ENCODE measurements around the gene EFR3B.
"Not testable (repeated sequence)": the region's sequence is repeated elsewhere in the genome, so short reads cannot be mapped to it uniquely, and the experiment has no call there.

Gene EFR3B

DNA sequence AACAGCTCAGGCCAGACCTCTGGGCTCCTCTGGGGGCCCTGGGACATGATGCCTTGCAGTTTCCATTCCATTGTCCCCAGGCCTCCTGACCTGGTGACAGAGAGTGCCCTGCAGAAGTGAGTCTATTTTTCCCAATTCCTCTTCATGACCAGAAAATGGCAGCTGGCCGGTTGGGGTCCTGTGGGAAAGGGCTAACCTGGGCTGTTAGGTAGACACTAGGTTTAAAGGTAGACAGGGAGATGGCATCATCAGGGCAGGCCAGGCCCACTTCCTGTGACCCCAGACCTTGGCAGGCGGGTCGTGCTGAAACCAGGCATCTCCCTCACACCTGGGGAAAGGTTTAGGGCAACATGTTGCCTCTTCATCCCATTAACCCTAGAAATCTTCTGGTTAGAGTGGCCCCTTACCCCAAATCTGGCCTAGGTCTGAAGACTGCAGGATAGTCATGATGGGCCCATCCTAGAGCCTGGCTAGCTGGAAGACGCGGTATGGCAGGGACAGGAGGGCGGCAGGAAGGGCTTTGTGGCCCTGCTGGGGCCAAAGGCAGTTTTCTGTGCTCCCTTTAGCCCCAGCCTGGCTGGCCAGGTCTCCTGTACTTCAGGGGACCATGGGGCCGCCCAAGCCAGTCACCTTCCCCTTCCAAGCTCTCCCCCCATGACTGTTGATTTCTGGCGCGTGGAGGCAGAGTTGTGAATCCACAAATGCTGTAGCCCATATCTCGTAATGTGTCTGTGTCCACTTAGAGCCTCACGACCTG is 116.4 kb downstream of the EFR3B start:
- no peak for DNase-seq

DNA sequence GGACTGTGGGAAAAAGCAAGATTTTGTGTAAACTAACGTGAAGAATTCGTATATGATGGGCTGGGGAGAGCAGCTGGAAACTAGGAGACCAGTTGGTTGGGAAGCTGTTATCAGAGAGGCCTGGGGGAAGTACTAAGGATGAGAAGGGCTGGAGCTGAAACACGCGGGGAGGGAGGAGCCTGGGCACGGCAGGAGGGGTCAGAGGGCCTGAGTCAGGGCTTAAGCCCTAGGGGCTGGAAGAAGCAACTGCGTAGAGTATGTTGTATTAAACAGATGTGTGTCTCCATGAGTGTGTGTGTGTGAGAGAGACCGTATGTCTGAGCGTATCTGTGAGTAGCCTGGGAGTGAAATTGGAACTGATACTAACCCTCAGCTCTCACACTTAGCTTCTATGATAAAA is 118.1 kb downstream of the EFR3B start:
- DNase-seq: peak; percentile 19

DNA sequence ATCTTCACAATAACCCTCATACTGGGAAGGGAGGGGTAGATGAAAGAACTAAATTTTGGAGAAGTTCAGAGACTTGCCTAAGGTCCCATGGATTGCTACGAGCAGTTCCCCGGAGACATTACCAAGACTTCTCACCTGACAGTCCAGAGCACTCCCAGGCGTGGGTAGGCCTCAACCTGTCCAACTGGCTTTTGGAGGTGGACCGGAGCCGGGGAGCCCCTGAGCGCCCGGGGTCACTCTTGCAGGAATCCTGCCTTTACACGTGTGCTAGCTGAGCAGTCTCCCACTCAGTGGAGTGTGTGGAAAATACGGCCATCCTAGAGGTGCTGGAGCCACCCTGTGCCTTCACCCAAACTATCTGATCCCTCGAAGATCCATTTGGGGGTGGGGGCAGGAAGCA is 118.5 kb downstream of the EFR3B start:
- no peak for DNase-seq

DNA sequence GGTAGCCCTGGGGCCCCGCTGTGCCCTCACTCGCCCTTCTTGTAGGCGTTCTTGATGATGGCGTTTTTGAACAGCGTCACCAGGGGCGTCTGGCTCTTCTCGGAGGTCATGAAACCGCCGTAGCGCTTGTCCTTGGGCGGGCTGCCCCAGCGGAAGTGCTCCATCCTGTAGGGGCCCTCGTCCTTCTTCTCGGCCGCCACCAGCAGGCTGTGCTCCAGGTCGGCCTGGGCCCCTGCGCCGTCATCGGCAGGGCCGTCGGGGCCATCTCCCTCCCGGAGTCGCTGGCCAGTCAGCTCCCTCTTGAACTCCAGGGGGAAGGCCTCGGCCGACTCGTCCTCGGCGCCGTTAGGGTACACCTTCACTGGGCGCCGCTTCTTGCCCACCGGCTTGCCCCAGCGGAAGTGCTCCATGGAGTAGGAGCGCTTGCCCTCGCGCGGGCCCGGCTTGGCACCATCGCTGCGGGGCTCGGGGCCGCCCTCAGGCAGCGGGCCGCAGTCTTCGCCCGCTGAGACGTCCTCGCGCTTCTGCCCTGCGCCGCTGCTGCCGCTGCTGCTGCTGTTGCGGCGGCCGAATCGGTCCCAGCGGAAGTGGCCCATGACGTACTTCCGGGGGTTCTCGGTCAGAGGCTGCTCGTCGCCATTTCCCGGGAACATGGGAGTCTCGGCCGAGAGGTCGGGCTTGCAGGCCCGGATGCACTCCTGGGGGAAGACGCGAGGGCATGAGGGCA is 119.3 kb downstream of the EFR3B start:
- DNase-seq: peak; percentile 85

DNA sequence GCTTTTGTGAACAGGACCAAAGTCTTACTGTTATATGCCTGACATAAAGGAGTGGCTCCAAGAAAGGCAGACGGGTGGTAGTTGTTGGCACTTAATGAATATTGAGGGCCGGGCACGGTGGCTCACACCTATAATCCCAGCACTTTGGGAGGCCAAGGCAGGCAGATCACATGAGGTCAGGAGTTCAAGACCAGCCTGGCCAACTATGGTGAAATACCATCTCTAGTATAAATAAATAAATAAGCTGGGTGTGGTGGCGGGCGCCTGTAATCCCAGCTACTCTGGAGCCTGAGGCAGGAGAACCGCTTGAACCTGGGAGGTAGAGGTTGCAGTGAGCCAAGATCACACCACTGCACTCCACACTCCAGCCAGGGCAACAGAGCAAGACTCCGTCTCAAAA is 120.2 kb downstream of the EFR3B start:
- not testable (repeated sequence) for DNase-seq

DNA sequence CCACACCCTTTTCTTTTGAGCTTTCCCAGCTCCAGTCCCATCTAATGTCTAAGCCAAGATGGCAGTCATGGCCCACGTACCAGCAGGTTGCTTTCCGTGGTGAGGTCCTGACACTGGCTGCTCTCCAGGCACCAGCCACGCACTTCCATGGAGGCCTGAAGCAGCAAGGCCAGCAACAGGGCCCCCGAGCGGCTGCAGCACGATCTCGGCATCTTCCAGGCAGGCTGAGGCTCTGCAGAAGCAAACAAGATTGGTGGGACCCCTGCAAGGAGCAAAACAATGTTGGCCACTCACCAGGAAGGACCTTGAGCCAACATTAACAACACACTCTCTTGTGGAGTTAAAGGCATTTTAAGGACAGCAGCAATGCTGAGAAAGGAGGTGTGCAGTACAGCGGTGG is 122.7 kb downstream of the EFR3B start:
- DNase-seq: no peak

DNA sequence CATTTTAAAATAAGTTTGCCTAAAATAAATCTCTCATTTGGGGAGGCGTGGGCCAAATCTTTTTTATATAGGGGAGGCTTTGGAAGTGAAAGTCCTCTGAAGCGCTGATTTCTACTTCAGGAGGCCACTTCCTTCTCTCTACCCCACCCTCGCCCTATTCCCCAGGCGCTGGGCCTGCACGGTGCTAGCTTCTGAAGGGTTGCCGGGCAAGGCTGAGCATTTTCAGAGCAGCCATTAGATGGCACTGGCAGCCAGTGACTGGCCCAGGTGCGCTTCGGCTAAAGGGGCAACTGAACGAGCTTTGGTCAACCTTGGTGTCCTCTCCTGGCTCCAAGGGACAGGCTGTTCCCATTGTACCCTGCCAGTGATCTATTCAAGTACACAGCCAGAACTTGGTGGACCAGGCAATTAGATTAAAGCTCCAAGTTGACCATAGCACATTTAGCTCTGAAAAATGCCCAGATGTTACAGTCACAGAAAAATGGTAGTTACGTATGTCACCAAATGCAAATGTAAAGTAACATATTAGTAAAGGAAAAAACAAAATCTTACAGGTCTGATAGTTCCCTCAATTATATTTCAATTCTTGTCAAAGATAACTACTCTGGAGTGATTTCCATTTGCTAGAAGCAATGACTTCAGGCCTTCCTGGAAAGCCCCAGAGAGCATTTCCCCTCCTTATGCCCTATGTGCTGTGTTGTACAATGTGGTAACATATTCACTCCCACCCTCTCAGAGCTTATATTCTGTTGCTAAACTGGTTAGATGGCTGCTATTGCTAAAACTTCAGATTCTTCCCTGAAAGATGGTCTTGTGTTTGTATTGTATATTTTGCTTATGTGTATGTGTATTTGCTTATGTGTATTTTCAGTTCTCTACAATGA is 124.4 kb downstream of the EFR3B start:
- peak; percentile 61 for DNase-seq

DNA sequence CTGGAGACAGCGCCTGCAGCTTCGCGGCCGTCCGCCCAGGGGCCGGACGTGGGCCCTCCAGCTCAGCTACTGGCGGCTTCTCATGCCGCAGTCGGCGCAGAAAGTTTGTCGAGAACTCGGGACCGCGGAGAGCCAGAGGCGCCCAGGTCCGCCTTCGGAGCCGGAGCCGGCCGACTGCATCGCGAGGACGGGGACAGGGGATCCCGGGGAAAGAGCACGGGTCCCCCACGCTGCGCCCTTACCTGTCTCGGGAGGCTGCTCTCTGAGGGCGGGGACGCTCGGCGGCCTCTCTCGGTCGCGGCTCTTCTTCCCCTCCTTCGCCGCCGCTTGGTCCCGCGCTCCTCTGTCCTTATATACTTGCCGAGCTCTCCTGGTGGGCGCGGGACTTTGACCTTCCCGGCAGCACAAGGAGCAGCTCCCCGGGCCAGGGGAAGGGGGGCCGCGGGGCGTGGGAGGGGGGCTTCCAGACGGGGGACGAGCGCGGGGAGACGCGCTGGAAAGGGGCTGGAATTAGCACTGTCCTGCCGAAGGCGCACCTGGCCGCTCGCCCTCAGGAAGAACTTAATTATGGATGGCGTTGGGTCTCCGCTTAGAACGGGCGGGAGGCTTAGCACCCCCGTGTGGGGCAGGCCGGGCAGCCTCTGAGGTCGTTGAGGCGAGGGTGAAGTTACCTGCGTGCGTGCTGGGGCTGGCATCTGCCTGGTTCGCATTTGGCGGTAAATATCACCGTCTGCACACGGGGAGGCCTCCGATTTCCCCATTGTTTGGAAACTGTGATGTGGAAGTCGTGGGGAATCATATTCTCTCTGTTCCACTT is 126.6 kb downstream of the EFR3B start, which contains the start of gene POMC:
TSS of gene POMC (minus strand) at position 325 of the 817 bp plus-strand sequence. CDS start 3,808 bp downstream, outside the sequence.
- peak; percentile 25 for DNase-seq

DNA sequence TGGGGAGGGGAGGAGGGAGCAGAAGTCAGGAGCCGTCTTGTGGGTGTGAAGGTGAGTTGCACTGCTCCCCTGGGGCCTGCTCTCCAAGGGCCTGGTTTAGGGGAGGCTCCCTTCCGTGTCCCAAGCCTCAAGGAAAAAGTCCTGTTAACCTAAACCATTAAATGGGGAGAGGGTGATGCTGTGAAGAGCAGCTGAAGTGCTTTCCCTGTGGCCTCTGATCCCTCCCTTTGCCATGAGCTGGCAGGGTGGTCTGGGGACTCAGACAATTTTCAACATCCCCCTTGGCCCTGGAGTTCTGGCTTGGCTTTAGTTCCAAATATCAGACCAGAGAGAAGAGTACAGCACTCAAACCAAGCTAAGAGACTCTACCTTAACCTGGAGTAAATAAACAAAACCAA is 127.2 kb downstream of the EFR3B start:
- no peak for DNase-seq

DNA sequence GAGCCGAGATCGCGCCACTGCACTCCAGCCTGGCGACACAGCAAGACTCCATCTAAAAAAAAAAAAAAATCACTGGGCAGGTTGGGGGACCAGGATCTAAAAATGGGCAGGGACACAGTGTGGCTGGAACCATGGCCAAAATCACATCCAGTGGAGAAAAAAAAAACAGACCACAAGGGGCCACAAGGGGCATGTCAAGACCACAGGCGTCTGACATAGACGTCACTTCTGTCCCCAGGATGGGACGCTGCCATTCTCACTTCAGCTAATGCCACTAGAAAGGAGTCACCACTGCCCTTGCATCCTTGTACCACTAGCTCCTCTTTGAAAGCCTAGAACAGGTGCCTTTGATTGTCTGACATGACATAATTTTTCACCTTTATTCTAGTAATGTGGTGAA is 129.0 kb downstream of the EFR3B start:
- DNase-seq: no peak

DNA sequence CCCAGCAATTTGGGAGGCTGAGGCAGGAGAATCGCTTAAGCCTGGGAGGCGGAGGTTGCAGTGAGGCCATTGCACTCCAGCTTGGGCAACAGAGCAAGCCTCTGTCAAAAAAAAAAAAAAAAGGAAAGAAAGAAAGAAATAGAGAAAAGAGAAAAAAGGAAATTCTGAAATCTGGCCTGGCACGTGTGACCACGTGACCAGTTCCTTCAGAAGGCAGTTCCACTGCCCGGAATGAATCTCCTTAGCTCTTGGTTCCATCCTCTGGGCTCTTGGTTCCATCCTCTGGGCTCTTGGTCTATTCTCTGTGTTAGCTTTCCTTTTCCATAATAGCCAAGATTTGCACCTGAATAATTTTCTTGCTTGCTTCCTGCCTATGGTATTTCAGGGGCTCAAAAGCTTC is 131.8 kb downstream of the EFR3B start:
- no peak for DNase-seq

DNA sequence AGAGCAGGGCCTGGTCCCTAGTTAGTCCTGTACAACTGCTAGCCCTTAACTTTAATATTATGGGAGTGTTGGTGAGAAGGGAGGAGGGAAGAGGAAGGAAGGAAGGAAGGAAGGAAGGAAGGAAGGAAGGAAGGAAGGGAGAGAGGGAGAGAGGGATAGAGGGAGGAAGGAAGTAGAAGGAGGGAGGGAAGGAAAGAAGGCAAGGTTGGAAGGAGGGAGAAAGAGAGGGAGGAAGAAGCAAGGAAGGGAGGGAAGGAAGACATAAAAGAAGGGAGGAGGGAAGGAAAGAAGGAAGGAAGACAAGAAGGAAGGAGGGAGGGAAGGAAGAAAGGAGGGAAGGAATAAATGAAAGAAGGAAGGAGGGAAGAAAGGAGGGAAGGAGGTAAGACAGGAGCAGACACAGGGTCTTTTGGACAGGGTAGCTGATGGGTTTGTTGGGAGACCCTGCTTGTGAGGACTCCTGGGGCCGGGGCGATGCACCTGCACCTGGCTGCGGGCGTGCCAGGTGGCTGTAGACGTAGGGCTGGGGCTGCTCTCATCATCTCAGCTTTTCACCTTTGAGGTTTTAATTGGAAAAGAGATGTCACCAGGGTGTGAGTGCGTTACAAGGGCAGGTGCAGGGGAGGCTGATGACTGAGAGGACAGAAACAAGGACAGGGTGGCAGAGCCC is 132.5 kb downstream of the EFR3B start:
- no peak for DNase-seq

DNA sequence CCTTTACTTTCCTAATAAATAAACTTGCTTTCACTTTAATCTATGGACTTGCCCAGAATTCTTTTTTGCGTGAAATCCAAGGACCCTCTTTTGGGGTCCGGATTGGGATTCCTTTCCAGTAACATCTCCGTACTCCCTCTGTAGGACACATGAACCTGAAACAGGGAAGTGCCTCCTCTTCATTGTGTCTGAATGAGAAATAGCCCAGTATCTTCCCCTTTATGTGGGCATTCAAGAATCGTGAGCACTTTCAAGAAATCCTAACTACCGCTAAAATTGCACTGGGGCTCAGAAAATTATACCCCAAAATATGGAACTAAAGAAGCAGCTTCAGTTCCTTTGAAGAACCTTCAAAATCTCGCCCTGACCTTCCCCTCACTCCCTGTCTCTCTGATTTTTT is 134.3 kb downstream of the EFR3B start:
- no peak for DNase-seq

DNA sequence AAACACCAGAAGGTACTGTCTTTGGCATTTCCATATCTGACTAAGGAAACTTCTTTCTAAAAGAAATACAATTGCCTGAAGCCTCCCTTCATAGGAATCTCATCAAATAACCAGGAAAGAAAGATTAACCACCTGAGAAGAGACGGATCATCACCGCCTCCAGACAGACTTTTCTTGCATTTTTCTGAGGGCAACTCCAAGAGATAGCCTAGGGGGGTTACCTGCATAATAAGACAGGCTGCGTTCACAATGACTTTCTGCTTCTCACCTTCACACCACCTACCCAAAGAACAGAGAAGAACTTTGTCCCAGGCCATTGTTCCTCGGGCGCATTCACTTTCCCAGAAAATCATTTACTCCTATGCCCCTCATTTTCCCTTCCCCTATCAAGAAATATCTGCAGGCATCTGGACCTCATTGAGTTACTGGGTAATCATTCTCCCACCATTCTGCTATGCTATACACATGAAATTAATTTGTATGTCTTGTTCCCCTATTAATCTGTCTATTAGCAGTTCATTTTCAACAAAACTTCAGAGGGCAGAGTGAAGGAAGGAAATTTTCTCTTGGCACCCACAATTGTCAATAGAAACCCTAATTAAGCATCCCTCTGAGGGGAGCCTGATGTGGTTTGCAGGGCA is 134.8 kb downstream of the EFR3B start:
- DNase-seq: no peak

DNA sequence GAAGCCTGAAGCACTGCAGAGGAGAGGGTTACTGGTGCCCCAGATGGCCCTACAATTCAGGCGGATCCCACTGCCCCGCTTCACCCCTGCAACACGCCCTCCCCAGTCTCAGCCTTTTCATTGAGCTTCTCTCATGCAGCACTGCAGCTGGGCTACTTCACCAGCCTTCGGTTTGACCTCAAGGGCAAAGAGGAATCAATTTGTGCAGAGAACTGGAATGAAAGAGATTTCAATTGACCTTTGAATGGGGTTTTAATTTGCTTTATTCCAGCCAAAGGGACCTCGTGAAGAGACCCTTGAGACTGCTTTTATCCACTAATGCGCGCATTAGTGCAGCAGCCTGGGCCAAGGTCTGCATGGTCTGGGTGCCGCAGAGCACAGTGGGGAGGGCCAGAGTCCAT is 135.3 kb downstream of the EFR3B start:
- DNase-seq: no peak

DNA sequence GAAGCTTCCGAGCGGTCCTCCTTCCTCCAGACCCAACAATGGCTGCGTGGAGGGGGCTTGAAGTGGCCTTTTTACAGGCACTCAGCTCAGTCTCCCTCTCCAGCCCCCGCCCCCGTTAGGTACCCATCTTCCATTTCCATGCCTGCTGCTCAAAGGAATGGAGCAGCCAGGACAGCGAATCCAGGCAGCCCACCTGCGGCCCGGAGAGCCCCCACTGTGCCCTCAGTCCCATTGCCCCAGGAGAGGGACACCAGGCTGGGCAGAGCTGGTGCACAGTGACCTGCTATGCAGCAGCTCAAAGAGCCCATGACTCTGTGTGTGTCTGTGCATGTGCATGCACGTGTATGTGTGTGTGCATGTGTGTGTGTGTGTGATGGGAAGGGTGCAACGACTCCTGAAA is 137.1 kb downstream of the EFR3B start:
- no peak for DNase-seq

DNA sequence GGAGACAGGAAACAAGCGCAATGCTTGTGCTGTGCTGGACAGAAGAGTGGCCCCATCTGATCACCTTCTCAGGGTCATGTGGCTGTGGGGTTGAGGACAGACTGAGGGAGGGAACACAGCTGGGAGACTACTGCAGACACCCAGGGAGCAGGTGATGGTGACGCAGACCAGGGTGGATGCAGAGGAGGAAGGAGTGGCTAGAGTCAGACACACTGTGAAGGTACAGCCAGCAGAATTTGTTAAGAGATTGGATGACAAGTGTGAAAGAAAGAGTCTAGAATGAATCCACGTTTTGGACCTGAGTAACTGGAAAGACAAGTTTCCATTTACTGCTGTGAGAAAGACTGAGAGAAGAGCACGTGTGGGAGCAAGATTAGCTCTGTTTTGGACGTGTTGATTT is 142.4 kb downstream of the EFR3B start:
- no peak for DNase-seq

DNA sequence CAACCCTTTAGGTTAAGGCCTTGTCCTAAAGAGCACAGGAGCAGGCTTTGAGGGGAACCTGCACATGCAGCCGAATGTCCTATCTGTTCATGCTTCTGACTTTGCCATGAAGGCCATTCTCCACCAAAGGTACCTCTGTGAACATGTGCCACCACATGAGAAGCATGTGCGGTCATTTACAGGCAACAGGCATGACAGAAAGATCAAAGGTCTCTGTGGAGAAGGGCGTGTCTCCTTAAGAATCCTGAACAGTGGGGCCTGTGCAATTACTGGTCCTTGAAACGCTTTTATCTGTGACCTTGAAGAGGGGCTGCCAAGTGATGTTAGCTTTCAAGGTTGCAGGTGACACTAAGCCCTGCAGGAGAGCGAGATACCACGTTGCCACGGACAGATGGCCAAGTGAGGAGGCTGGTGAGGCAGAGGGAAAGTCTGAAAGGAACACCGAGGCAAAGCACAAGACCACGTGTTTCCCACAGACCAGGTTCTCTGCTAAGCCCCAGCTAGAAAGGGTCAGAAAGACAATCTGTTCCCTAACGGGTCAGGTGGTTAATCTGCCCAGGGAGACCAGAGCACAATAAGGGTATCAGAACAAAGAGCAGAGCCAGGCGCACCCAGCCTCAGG is 146.0 kb downstream of the EFR3B start:
- DNase-seq: no peak

DNA sequence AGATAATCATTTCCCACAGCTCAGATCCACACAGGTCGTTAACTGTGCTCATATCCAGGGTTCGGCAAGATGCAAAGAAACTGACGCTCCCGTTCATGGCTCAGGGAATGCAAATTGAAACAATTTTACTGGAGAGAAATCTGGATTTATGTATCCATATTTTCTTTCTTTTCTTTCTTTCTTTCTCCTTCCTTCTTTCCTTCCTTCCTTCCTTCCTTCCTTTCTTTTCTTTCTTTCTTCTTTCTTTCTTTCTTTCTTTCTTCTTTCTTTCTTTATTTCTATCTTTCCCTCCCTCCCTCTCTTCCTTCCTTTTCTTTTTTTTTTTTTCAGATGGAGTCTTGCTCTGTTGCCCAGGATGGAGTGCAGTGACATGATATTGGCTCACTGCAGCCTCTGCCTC is 146.5 kb downstream of the EFR3B start:
- DNase-seq: no peak

DNA sequence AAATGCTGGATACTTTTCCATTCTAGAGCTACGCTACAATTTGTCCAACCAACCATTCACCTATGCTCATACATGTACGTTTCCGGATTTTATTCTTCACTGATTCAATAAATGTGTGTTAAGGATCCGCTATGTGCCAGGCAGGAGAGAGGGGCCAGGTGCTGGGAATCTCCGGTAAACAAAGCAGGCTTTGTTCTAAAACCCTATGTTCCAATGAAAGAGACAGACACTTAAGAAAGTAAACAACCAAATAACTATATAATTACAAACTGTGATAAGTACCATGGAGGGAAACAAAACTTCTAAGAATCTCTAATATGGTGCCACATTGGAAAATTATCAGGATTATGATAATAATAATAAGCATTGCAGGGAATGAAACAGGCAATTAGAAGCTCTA is 148.7 kb downstream of the EFR3B start:
- DNase-seq: no peak

DNA sequence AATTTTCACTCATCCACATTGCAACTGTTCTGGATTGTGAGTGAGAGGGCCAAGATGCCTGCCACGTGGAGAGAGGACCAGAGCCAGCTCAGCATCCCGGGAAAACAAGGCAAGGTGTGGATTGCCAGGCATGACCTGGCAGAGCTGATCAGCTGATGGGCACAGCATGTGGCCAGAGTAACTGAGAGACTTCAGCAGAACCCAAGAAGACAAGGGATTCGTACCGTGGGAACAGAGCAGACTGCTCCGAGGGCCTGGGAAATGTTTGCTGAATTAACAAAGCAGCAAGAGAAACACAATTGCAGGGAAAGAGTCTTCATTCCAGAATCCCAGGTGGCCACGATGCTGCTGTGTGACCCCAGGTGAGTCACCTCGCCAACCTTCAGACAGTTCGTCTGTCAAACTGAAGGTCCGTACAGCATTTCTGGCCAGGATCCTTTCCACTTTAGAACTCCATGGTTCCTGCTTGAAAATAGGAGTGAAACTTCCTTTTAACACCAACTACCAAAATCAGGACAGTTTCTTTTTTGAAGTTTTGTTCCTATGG is 152.8 kb downstream of the EFR3B start:
- DNase-seq: no peak
